GM21723 (cell line): ENCODE data around the gene PRKACG.
"Not testable (repeated sequence)": the region's sequence is repeated elsewhere in the genome, so short reads cannot be mapped to it uniquely, and the experiment has no call there.

Experiments
- ATAC-seq: cut with Tn5 transposase; IDR thresholded peaks from one replicate; pipeline ENCODE4 v1.9.1; 2021; ENCODE audit warnings: mild to moderate bottlenecking, moderate library complexity; ENCODE audit not compliant: unreplicated experiment

PRKACG gene

DNA sequence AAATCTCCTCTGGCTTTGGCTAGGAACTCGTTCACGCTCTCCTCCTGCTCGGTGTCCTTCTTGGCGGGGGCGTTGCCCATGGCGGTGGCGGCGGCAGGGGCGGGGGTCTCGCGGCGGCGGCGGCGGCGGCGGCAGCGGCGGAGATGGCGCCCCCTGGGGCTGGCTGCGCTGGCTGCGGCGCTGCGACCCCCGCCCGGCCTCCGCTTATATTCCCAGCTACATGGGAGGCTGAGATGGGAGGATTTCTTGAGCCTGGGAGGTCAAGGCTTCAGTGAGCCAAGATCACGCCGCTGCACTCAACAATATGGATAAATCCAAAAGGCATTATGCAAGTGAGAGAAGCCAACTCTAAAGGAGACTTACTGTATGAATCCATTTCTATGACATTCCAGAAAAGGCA lies at the start of gene PRKACG:
PRKACG (minus strand) TSS at position 101 of the 400 bp plus-strand sequence; CDS start at position 80, 21 bp downstream.
- ATAC-seq, result no peak

- ATAC-seq, result no peak
These were observed 48.3 kb upstream of the PRKACG start for GRCh38 chr9:69062195-69062594.

DNA sequence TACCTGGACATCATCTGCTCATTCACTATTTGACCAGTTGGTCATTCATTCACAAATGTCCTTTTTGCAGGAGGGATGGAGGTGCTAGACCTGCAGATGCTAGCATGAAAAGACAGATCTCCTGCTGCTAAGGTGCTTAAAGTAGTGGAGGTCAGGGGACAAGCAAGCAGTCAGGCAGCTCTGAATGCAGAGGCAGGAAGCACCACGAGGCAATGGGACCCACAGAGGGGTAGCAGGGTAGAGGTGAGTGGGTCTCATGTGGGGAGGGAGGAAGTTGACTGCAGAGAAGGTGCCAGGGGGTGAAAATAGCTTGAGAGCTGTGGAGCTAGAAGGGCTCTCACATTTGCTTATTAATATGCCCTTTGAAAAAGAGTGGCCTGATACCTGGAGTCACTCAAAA lies 46.9 kb upstream of the PRKACG start:
- no peak for ATAC-seq

DNA sequence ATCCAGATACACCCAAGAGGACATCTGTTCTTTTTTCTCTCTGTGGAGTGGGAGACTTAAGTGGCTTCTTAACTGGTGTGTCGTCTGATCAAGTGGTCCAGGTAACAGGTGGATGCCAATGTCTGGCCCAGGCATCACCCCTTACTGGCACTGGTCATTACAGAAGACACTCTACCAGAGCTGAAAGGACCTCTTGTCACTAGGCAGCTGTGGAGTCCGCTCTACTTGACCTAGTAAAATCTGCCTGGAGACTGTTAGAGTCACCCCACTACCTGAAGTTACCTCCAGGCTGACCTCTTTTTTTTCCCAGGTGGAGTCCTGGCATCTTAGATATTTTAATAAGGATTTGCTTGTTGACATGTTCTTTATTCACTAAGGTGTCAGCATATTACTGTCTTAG lies 44.2 kb upstream of the PRKACG start:
- ATAC-seq, result no peak

GRCh38 chr9:69056191-69056815 lies 42.4 kb upstream of the PRKACG start:
- no peak for ATAC-seq

DNA sequence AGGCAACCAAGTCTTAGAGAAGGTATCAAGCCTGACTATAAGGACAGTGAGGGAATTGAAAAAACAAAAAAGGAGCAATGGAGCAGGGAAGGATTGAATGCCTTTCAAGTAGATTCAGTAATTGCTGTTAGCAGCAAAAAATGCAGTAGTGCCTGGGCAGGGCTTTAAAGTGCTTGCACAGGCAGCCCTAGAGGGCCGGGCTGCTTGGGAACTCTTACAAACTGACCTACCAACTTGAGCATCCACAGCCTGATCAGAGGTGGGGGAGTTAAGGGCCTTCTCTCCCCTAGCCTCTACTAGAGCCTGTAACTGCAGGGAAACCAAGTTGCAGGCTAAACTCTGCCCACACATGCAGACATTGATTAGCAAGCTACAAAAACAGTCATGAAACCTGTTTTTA lies 41.1 kb upstream of the PRKACG start:
- ATAC-seq, result no peak

DNA sequence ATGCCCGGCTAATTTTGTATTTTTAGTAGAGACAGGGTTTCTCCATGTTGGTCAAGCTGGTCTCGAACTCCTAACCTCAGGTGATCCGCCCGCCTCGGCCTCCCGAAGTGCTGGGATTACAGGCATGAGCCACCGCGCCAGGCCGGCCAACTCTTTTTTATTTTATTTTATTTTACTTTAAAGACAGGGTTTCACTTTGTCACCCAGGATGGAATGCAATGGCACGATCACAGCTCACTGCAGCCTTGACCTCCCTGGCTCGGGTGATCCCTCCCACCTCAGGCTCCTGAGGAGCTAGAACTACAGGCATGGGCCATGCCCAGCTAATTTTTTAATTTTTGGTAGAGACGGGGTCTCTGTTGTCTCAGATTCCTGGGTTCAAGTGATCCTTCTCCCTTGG lies 37.0 kb upstream of the PRKACG start:
- ATAC-seq, result not testable (repeated sequence)

GRCh38 chr9:69049094-69049493 lies 35.2 kb upstream of the PRKACG start:
- no peak for ATAC-seq

DNA sequence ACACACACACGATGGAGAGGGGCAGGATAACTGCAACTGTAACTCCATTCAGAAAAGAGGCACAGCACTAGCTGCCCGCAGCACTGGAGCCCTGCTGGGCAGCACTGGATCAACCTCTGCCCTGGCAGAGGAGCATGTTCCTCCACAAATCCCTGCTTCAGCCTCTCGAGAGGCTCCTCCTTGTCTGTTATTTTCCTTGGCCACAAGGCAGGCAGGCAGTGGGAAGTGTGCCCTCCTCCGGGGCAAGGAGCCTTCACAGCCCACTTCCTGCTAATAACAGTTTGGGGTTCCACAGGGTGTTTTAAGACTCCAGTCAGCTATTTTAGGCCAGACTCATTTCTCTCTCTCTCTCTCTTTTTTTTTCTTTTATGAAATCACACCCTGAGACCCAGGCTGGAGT lies 33.5 kb upstream of the PRKACG start:
- ATAC-seq, result no peak

- no peak for ATAC-seq
These were observed 32.8 kb upstream of the PRKACG start for GRCh38 chr9:69046723-69047122.

GRCh38 chr9:69045821-69046220 lies 31.9 kb upstream of the PRKACG start:
- ATAC-seq, result no peak

- no peak for ATAC-seq
These were observed 30.6 kb upstream of the PRKACG start for GRCh38 chr9:69044240-69045219.

DNA sequence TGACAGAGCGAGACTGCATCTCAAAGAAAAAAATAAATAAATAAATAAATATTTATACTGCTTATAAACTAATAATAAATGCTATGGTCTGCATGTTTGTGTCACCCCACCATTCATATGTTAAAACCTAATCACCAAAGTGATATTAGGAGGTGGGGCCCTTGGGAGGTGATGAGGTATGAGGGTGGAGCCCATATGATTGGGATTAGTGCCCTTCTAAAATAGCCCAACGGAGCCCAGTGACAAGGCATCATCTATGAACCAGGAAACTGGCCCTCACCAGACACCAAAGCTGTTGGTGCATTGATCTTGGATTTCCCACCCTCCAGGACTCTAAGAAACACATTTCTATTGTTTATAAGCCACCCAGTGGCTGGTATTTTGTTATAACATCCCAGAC lies 26.7 kb upstream of the PRKACG start:
- ATAC-seq, result no peak

DNA sequence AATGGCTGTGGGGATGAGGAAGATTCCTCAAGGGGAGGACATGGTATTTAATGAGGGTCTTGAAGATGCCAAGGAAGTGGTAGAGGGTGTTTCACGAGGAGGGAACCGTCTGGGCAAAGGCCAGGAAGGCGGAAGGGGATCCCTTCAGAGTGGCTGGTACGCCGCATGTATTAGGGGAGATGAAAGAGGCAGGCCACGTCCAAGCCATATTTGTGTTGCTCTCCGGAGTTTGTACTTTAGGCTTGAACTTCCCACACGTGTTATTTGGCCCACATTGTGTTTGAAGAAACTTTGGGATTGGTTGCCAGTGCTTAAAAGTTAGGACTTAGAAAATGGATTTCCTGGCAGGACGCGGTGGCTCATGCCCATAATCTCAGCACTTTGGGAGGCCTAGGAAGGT lies 22.9 kb upstream of the PRKACG start:
- no peak for ATAC-seq

DNA sequence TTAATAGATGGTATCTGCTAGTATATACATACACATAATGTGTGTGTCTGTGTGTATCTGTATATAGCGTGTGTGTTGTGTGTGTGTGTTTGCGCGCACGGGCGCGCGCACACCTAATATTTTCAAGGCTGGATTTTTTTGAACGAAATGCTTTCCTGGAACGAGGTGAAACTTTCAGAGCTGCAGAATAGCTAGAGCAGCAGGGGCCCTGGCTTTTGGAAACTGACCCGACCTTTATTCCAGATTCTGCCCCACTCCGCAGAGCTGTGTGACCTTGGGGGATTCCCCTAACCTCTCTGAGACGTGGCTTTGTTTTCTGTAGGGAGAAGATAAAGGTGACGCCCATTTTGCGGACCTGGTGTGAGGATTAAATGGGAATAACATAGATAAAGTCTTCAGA lies 22.4 kb upstream of the PRKACG start:
- no peak for ATAC-seq

- ATAC-seq, result peak; percentile 95
These were observed 21.8 kb upstream of the PRKACG start, which contains the start of gene FXN for GRCh38 chr9:69035438-69036308. Gene FXN (plus strand): TSS chr9:69035752. CDS start chr9:69035783, 31 bp downstream.

DNA sequence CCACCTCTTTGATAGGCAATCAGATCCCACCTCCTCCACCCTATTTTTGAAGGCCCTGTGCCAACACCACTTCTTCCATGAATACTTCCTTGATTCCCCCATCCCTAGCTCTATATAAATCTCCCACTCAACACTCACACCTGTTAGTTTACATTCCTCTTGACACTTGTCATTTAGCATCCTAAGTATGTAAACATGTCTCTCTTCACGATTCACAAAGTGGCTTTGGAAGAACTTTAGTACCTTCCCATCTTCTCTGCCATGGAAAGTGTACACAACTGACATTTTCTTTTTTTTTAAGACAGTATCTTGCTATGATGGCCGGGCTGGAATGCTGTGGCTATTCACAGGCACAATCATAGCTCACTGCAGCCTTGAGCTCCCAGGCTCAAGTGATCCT lies 20.2 kb upstream of the PRKACG start:
- ATAC-seq, result no peak

DNA sequence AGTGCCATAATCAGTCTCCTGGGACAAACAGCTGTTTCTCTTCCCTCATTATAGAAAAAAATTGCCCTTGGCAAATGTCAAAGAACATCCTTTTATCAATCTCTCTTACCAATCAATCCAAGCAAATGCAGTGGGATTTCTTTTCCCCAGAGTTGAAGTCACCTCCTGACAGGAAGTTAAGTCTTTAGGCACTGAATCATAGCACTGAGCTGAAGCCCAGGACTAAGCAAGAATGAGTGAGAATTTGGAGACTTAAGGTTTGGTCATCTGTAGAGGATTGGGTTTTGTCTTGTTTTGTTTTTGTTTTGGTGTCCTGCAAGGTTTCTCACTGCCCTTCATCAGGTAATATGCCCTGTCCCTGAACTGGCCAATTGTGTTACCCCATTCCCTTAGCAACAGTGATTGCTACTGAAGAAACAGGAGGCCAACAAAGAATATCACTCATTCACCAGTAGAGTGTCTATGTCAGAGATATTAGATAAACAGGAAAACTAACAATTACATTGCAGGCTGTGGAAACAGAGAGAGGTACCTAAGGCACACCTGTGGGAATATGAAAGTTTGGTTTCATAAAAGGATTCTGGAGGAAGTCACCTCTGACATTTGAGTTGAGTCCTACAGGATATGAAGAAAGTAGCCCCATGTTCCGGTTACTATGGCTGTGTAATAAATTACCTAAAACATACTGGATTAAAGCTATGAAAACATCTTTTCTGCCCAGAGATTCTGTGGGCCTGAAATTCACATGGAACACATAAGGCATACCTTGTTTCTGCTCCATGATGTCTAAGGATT lies 17.1 kb upstream of the PRKACG start:
- no peak for ATAC-seq

GRCh38 chr9:69029535-69029934 lies 15.6 kb upstream of the PRKACG start:
- no peak for ATAC-seq

GRCh38 chr9:69028754-69029153 lies 14.8 kb upstream of the PRKACG start:
- no peak for ATAC-seq
